ENCODE measurements around the gene PVALB.

DNA sequence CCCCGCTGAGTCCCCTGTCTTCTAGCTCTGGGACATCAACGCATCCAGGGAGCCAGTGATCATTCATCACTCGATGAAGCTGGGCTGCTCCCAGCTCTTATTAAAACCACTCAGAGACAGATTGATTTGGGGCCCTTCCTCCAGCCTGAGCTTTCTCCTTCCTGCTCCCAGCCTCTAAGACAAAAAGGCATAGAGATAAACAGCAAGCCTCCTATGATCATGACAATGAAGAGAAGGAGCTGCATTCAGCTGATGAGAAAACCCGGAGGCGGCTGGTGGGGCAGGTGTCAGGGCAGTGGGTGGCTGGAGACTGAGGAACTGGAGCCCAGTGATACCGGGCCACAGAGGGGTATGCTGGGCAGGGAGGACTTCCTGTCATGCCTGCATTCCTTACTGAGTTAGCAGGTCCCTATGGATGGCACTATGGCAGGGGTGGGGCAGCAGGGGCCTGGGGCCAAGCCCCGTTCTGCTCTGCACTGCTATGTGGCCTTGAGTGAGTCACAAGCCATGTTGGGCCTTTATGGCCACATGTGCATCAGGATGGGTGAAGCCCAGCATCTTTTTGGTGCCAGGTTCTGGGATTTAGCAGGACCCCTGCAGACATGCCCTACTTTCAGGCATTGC is 20.2 kb downstream of the PVALB start:
- TF ChIP-seq, protein P1, sequence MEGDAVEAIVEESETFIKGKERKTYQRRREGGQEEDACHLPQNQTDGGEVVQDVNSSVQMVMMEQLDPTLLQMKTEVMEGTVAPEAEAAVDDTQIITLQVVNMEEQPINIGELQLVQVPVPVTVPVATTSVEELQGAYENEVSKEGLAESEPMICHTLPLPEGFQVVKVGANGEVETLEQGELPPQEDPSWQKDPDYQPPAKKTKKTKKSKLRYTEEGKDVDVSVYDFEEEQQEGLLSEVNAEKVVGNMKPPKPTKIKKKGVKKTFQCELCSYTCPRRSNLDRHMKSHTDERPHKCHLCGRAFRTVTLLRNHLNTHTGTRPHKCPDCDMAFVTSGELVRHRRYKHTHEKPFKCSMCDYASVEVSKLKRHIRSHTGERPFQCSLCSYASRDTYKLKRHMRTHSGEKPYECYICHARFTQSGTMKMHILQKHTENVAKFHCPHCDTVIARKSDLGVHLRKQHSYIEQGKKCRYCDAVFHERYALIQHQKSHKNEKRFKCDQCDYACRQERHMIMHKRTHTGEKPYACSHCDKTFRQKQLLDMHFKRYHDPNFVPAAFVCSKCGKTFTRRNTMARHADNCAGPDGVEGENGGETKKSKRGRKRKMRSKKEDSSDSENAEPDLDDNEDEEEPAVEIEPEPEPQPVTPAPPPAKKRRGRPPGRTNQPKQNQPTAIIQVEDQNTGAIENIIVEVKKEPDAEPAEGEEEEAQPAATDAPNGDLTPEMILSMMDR (IDR thresholded peaks at IDR 0.05; ENCODE audit: borderline replicate concordance, extremely low read depth, low read length, poor library complexity, severe bottlenecking), result no peak
- no peak for TF ChIP-seq EZH2 (IDR thresholded peaks at IDR 0.05; ENCODE audit: borderline replicate concordance, low read depth, low read length, severe bottlenecking)
